ENCODE measurements around the gene GALNS.
A peak's percentile ranks its signal among the peaks of the same experiment; 100 is the strongest.
"Not testable (repeated sequence)": the region's sequence is repeated elsewhere in the genome, so short reads cannot be mapped to it uniquely, and the experiment has no call there.

GALNS gene, protein sequence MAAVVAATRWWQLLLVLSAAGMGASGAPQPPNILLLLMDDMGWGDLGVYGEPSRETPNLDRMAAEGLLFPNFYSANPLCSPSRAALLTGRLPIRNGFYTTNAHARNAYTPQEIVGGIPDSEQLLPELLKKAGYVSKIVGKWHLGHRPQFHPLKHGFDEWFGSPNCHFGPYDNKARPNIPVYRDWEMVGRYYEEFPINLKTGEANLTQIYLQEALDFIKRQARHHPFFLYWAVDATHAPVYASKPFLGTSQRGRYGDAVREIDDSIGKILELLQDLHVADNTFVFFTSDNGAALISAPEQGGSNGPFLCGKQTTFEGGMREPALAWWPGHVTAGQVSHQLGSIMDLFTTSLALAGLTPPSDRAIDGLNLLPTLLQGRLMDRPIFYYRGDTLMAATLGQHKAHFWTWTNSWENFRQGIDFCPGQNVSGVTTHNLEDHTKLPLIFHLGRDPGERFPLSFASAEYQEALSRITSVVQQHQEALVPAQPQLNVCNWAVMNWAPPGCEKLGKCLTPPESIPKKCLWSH

DNA sequence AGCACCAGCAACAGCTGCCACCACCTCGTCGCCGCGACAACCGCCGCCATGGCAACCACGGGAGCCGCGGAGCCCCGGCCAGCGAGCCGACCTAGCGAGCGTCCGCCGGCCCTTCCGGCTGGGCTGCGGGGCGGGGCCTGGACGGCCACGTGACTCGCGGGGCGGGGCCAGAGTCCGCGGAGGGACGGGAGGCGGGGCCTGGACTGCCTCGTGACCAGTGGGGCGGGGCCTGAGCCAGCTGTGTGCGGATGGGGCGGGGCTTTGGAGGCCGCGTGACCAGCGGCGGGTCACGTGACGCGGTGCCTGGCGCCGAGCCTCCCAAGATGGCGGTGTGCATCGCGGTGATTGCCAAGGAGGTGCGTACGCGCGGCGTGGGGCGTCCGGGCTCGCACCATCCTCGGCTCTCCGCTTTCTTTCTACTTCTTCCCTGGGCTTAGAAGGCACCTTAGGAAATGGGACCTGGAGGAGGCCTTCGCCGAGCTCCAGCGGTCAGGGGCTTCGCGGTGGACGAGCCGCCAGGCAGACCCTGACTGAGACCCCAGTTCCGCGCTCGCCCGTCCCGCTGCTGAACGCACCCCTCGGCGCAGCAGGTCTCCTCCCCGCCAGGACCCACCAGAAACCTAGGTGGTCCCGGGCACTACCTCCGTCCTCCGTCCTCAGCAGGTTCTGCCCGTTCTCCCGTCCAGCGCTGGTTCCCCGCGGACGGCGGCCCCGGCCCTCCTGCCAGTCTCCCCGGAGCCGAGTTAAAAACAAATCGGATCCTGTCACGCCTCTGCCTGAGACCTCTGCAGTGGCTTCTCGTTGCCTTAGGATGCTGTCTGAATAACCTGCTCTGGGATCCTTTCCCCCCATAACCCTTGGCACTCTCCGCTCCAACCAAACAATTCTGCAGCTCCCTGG is at the start of gene GALNS, which contains the start of gene TRAPPC2L:
TSS of gene GALNS (minus strand) at position 120 of the 900 bp plus-strand sequence. CDS start at position 50, 70 bp downstream.
TSS of gene TRAPPC2L (plus strand) at position 300 of the 900 bp plus-strand sequence. CDS start at position 324, 24 bp downstream.
- peak; percentile 32 for DNase-seq (ENCODE audit: low read depth)

DNA sequence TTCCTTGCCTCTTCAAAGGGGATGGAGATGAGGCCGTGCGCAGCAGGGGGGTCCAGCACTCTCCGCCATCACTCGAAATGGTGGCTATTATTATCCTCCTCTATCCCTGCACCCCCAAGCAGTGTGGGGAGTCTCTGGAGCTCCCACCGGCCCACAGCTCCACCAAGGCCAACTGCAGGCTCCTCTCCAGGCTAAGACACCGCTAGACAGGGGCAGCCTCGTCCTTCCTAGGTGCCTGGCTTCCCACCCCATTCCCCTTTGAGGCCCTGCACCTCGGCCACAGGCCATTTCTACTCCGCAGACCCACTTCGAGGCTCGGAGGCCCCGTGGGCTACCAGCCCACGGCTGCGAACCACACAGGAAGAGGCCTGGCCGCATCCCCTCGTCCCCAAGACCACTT is 49.3 kb upstream of the GALNS start:
- no peak for DNase-seq (ENCODE audit: low read depth)

DNA sequence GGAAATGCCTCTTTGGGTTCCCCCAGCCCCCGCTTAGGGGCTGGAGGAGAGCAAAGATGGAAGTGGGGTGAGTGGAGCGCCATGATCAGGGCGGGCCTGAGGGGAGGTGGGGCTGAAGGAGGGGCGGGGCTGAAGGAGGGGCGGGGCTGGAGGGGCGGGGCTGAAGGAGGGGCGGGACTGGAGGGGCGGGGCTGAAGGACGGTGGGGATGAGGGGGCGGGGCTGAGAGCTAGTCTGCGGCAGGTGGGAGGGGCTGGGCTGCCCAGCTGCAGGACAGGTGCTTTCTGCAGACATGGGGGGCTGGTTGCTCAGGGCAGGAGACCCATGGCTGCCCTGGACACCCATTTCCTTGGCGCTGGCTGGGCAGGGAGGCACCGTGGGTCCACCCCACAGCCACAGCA is 48.8 kb upstream of the GALNS start:
- DNase-seq (ENCODE audit: low read depth), result no peak

DNA sequence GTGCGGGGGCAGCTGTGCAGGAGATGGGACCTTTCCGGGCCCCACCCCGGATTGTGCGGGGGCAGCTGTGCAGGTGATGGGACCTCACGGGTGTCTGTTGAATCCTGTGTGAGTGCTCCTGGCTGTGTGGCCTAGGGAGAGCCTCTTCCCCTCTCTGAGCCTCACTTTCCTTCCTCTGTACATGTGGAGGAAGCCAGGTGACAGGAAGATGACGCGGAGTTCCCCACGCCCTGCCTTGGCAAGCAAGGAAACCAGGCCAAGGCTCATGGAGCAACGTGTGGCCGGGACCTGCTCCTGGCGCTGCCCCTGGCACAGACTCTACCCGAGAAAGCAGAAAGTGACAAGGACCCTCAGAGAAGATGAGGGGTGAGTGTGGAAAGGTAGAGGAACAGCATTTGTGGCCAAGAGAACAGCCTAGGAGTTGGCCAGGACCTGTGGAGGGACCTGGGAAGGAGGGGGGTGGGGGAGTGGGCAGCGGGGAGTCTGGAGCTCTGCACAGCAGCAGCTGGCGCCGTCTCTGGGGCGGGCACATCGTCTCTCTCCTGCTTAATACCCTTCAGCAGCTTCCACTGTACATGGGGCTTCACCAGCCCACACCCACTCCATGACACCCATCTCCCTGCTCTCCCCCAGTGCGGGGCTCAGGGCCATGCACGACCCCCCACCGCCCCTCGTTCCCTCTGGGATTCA is 48.1 kb upstream of the GALNS start:
- DNase-seq (ENCODE audit: low read depth), result no peak

DNA sequence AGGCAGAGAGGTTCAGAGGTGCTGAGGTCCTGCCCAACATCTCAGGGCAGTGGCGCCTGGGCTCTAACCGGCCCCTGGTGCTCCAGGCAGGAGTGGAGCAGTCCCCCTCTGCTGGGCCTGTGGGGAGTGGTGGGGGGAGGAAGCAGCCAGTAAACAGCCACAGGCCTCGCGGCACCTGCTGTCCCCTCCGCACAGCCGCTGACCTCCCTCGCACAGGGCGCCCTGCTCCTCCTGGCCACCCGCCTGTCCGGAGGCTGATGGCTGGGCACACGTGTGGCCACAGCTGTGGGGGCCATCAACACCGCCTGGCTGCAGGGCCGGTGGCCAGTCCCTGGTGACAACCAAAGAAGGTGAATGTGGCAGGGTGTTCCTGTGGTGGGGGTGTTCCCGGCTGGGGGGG is 46.5 kb upstream of the GALNS start:
- DNase-seq (ENCODE audit: low read depth), result no peak

DNA sequence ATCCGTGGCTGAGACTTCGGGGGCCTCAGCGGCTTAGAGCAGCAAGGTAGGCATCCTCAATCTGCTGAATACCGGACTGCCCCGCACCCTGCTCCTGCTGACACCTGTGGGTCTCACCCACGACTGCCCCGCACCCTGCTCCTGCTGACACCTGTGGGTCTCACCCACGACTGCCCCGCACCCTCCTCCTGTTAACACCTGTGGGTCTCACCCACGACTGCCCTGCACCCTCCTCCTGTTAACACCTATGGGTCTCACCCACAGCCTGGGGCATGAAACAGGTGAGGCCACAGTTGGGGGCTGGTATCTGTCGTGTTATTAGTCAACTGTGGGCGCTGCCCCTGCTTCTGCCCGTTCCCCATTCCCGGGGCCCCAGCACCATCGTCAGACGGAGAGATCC is 46.0 kb upstream of the GALNS start:
- DNase-seq (ENCODE audit: low read depth), result no peak

DNA sequence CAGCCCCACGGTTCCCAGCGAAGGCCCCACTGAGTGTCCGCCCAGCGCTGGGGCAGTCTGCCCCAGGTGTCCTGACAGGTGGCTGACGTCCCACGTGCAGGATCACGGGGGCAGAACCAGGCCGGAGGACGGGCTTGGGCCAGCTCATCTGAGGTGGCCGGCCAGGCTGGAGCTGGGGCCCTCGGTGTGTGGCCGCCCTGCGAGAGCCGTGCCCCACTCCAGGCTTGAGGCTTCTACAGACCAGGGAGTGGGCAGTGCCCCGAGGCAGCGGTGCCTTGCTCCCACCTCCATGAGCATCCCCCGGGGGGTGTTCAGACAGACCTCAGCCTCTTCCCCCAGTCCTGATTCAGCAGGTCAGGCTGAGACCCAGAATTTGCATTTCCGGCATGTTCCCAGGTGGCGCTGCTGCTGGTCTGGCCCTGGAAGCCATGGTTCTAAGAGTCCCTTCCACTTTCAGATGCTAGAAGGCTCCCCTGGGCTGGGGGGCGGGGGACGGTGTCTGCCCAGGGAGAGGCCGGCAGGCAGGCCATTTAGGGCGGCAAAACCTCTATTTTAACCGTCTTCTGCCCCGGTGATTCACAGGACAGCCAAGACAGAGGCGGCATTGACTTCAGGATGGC is 45.1 kb upstream of the GALNS start:
- DNase-seq (ENCODE audit: low read depth), result no peak

DNA sequence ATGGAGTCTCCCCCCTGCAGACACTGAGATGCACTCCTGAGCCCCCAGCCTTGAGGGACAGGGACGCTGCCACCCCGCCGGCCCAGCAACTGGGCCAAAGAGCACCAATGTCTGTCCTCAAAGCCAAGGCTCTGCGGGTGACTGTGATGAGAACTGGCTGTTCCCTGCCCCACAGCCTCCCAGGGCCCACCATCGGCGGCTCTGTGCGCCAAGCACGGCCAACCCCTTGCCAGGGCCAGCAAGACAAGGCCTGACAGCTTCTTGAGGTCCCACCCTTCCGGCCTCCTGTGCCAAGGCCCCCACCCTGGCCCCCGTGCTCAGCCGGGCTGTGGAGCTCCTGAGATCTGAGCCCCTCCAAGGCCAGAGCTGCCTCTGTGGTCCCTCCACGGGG is 43.9 kb upstream of the GALNS start:
- DNase-seq (ENCODE audit: low read depth), result no peak

DNA sequence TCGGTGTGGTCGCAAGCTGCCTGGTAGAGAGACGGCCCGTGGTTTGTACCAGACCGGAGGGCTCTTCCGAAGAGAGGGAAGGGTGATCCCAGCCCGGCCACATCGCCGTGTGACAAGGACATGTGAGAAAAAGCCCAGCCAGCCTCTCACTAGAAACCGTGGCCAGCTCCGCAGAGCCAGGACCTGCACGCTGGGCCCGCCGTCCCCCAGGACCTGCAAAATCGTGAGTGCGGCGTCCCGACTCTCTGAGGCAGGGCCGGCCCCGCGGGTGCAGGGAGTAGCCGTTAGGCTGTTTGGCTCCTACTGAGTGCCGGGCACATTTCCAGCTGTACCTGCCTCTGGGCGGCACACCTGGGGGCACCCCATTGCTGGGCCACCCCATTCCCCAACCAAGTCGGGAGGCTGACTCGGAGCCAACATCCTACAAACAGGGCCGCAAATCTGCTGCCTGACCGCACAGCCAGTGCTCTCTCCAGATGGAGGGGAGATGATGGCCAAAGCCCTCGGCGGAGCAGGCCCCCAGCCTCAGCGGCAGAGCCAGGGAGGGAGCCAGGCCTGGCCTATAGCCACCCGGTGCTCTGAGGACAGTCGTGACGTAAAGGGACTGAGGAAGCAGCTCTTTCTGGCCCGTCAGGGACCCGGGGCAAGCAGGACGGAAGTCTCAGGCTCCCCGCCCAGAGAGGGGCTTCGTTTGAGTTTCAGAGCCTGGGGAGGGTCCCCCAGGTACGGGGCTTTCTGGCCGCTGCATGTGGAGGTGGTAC is 43.3 kb upstream of the GALNS start:
- DNase-seq (ENCODE audit: low read depth), result no peak

DNA sequence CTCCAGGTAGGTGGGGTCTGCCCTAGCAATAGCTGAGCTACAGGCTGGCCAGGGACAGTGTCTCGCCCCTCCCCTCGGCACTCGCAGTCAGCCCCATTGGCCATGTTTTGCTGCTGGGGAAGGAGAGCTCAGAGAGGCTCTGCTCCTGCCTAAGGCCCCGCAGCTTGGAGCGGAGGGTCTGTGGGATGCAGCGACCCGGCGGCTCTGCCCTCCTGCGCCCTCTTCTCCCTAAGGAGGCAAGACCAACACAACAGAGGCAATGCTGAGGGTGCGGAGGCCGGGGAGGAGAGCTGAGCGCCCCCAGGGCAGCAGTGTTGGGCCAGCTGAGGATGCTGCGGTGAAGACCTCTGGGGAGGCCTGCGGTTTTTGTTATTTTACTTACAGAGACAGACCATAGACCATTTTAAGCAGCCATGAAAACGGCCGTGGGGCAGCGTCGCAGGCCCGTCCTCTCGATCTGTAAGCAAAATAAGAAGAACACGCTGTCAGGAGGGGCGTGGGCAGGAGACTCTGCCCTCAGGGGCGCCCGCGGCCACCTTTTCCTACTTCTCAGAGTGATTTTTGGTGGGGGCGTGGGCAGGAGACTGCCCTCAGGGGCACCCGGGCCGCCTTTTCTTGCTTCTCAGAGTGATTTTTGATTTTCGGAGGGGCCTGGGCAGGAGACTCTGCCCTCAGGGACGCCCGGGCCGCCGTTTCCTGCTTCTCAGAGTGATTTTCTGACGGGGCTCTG is 41.1 kb upstream of the GALNS start:
- no peak for DNase-seq (ENCODE audit: low read depth)

DNA sequence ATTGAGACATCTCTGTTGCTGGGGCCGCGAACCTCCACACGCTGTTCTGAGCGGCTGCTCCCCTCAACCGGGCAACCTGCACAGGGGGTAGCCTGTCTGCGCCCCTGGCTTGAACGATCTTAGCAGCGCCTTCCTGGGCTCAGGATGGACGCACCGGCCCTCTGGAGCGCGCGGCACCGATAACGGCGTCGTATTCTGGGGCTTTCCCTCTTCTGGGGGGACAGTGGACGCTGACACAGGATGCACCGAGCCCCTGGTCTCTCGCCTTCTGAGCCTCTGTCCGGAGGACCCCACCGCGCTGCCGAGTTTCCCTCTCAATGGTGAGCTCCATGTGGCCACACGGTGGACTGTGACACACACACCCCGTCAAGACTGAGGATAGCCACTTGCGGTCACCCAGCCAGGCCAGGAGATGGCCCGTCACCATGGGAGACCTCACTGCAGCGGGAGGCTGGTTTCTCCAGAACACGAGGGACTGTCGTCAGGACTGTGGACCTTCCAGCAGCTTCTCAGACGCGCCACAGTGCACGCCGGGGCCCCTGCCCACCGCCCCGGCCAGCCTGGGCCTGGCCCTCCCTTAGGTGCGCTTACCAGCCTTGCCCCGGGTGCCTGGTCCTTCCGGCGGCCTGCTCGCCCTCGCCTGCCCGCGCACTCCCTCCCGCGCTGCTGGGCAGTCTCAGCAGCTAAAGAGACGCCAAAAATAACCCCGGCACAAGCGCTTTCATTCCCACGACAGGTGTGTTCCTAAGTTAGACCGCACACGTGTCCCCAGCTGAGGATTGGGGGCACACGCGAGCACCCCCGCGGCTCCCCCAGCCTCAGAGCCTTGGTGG is 39.7 kb upstream of the GALNS start:
- DNase-seq (ENCODE audit: low read depth), result no peak

DNA sequence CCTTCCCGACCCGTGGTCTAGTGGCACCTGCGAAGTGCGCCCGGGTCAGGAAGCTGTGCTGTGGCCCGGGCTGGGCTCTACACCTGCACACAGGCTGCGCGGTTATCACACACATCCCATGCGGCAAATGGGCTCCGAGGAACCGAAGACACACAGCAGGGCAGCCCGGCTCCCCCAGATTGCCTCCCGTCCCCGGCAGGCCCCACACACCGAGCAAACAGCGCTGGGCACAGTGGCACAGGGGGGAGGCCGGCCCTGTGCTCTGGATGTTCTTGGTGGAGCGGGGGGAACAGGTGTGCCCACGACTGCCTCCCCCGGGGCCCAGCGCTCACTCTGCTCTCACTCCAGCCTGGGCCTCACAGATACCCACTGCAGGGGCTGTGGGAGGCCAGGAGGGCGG is 38.6 kb upstream of the GALNS start:
- DNase-seq (ENCODE audit: low read depth), result no peak

DNA sequence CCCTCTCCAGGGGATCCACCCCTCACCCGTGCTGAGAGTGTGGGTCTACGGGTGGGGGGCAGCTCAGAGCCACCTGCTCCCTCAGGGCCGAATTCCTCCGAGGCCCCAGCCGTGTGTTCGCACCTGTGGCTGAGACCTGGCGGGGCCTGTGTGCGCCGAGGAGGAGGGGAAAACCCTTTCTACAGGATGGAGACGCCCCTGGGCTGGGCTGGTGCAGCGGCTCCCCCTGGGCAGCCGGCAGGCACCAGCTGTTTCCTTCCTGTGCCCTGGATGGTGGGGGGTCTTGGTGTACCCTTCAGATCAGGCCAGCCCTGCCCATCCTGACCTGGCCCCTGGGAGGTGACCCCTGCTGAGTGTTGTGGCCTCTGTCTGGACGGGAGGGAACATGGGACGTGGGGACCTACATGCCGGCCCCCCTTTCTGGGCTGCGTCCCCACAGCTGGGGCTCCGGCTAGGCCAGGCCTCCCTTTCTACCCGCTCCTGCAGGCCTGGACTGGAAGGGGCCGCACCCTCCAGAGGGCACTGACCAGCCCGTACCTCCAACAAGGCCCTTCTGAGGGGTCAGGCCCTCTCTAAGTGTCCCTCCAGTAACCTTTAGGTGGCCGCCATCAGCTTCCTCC is 38.0 kb upstream of the GALNS start:
- DNase-seq (ENCODE audit: low read depth), result no peak

DNA sequence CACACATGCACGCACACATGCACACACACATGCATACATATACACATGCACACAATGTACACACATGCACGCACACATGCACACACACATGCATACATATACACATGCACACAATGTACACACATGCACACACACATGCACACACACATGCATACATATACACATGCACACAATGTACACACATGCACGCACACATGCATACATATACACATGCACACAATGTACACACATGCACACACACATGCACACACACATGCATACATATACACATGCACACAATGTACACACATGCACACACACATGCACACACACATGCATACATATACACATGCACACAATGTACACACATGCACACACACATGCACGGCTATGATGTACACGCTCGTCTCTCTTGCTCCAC is 37.5 kb upstream of the GALNS start:
- not testable (repeated sequence) for DNase-seq (ENCODE audit: low read depth)

DNA sequence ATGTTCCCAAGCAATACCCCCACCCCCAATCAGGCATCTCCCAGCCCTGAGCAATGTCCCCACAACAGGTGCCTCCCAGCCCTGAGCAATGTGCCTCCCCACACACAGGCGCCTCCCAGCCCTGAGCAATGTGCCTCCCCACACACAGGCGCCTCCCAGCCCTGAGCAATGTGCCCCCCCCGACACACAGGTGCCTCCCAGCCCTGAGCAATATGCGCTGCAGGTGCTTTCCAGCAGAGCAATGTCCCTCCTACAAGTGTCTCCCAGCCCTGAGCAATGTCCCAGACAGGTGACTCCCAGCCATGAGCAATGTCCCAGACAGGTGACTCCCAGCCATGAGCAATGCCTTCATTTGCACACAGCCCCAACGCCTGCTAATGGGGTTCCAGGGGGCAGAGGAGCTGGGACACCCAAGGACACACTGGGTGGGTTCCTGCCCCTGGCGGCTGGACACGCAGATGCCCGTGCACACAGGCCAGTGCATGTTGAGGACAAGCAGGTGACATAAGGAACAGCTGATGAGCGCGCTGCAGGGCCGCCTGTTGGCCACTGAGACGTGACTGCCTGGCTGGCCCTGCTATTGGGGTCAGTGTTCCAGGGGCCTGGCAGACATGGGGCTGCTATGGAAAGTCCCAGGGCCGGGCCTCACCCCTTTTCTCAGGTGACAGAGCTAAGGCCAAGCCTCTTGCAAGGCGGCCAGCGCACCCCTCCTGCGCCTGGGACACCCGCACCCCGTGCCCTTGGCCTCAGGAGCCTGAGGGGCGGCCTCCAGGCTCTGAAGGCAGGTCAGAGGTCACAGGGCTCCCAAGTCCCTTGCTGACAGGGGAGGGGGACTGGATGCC is 36.6 kb upstream of the GALNS start:
- DNase-seq (ENCODE audit: low read depth), result no peak

DNA sequence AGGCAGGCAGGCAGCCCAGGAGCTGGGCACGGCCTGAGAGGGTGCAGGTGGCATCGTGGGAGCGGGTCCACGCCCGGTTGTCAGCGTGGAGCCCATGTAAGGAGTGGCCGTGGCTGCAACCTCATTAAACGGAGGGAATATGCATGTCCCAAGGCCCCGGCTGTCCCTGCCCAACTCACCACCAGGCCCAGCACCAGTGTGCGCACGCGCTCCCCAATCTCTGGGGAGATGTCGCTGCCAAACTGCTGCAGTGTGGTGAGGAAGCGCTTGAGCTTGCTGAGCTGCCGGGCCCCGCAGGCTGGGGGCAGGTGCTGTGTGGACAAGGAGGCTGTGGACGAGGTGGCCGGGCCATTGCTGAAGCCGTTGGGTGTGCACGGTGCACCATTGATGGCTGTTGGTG is 35.3 kb upstream of the GALNS start:
- no peak for DNase-seq (ENCODE audit: low read depth)

DNA sequence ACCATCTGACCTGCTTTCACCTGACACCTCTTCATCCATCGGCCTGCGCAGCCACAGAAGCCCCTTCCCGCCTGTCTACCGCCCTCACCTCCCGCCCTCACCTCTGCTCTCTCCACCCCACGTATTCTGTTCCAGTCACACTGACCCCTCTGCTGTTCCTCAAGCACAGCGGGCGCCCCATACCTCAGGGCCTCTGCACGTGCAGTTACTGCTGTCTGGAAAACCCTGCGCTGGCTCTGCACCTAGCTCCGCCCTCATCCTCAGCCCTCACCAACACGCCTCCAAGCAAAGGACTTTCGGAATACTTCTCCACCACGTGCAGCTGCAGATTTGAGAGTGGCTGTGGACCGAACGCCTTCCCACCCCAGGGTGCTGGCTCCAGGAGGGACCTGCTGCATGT is 34.3 kb upstream of the GALNS start:
- DNase-seq (ENCODE audit: low read depth), result no peak
